GM19035 (cell line): ENCODE data around the gene PTPRD.
"Not testable (repeated sequence)": the region's sequence is repeated elsewhere in the genome, so short reads cannot be mapped to it uniquely, and the experiment has no call there.

Experiments
- ATAC-seq: cut with Tn5 transposase; IDR thresholded peaks from one replicate; pipeline ENCODE4 v1.9.1; 2021; ENCODE audit not compliant: unreplicated experiment

Gene PTPRD

DNA sequence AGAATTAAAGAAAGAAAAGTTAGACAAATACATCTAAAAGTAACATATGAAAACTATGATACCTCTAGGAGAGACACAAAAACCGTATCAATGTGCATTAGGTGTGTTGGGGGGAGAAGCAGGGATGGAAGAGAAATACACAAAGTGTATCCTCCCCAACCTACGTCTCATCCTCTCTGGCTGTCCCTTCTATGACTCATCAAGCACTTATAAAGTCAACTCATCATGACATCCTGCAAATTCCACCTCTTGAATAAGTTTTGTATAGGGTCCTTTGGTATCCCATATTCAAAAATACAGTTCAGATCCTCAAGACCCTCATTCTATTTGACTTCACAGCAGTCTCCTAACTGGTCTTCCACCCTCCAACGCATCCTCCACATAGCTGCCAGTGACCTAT is 1895.7 kb downstream of the PTPRD start:
- no peak for ATAC-seq

DNA sequence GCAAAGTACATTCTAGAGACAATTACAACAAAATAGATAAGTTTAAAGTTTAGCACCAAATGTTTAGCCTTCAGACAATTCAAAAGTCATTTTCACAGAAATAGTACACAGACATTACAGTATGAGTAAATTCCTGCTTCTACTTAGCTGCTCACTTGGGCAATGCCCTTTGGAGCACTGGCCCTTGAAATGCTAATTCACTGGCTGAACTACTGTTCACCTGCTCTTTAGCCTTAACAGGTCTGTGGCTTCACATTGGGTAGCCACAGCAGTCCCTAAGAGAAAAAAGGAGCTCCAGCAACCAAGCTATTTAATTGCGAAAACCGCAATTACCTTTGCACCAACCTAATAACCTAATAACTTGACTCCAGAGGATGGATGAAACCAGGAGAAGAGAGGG is 1897.0 kb downstream of the PTPRD start:
- ATAC-seq = no peak

GRCh38 chr9:8713811-8714165 is 1899.0 kb downstream of the PTPRD start:
- no peak for ATAC-seq

- no peak for ATAC-seq
These were observed 1899.5 kb downstream of the PTPRD start for GRCh38 chr9:8713149-8713810.

GRCh38 chr9:8709731-8710130 is 1903.1 kb downstream of the PTPRD start:
- ATAC-seq = no peak

- no peak for ATAC-seq
These were observed 1904.1 kb downstream of the PTPRD start for GRCh38 chr9:8708728-8709127.

- ATAC-seq = no peak
These were observed 1905.8 kb downstream of the PTPRD start for GRCh38 chr9:8706998-8707397.

GRCh38 chr9:8706531-8706930 is 1906.3 kb downstream of the PTPRD start:
- no peak for ATAC-seq

DNA sequence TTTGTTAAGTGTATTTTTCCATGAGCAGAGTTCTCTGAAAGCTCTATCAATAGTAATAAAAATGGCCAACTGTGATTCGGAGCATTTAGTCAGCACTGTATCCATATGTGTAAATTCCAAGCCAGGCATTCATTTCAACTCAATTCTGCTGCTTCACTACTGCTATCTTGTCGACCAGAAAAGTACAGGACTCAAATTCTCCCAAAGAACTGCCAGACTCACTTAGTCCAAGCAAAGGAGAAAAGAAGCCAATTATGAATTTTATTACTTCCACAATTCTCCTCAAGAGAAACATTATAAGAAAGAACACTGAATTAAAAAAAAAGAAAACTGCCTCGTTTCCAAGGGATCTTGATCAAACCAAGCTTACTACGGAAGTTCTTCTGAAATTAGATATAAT is 1906.9 kb downstream of the PTPRD start:
- ATAC-seq = no peak

DNA sequence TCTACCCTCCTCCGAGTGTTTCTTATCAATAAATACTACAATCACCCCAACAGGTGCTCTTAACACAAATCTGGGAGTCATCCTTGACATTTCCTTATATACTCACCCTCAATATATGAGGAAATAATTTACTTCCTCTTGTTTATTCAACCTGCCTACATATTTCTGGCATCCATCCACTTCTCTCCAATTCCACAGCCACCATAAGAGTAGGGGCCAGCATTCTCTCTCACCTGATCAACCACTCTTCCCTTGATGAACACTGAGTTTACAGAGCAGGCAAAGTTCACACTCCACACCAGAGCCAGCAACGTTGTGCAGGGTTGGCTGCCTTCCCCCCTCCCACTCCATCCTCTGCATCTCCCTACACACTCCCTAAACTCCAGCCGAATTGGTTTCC is 1908.9 kb downstream of the PTPRD start:
- ATAC-seq = no peak

- no peak for ATAC-seq
These were observed 1910.9 kb downstream of the PTPRD start for GRCh38 chr9:8701904-8702303.

- ATAC-seq = not testable (repeated sequence)
These were observed 1915.2 kb downstream of the PTPRD start for GRCh38 chr9:8697565-8697964.

- ATAC-seq = no peak
These were observed 1916.3 kb downstream of the PTPRD start for GRCh38 chr9:8696516-8696915.

DNA sequence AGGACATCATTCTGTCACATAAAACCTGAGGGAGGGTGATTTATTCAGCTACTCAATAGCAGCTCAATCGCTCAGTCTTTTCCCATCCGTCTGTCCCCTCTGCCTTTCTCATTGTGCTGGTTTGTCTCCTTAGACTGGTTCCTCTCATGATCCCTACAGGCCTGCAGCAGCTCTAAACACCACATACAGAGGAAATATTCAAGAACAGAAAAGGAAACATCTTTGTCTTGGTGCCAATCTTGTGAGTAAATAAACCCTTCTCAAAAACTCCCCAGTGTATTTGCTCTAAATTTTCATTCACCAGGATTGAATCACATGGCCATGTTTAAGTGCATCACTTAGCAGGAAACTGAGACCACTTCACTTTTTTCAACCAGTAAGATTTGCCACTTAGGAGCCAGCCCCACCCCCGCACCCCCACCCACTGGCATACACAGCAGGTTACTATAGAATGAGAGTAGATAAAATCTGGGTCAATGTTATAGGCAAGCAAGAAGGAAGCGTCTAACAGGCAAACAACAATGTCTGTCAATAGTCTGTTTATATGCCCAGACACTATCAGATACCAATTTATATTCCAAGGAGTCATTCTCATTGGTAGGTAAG is 1917.7 kb downstream of the PTPRD start:
- ATAC-seq = no peak

DNA sequence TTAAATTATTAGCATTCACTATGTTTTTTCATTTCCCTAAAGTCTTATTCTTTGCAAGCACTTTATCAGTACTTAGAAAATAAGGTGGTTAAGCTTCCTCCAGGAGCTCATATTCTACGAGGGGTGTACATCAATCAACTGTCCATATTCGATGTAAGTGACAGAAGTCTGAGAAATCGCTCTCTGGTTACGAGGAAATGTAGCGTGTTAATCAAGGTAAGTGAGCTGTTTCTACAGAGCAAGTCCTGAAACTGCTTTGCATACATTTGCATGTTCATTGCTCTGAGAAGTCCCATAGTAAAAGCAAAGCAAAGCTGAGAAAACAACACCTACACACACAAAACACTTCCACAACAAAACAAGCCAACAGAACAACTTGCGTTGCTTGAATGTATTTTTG is 1919.3 kb downstream of the PTPRD start:
- no peak for ATAC-seq

DNA sequence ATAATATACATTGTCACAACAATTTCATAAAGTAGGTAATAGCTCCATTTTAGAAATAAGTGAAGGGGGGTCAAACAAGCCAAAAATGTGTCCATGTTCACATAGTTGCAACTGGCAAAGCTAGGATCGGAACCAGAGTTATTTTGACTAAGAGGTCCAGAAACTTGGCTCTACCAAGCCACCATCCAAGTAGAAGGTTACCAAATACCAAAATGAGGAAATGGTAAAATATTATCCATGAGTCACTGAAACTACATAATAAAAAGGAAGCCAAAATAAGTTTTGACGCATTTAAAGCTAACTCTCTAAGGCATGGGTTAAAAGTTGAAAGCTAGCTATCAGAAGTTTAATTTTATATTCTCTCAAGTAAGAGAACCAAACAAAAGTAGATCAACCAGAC is 1926.3 kb downstream of the PTPRD start:
- ATAC-seq = no peak

DNA sequence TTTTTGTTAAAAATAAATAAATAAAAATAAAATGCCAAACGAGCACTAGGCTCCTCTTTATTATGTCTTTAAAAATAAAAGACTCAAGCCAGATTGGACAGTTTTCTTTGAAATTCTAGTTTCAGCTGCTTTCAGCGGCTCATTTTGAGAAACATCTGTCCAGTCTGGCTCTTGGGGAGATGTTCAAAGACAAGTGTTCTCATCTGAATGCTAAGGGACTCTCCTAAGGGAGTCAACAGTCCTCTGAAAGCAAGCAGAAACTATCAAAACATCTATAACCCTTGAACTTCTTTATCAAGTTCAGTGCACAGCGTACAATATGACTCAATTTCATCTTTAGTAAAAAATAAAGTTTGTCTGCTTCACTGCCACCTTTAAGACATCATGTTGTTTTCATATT is 1927.0 kb downstream of the PTPRD start:
- no peak for ATAC-seq

- no peak for ATAC-seq
These were observed 1927.7 kb downstream of the PTPRD start for GRCh38 chr9:8684978-8685708.

DNA sequence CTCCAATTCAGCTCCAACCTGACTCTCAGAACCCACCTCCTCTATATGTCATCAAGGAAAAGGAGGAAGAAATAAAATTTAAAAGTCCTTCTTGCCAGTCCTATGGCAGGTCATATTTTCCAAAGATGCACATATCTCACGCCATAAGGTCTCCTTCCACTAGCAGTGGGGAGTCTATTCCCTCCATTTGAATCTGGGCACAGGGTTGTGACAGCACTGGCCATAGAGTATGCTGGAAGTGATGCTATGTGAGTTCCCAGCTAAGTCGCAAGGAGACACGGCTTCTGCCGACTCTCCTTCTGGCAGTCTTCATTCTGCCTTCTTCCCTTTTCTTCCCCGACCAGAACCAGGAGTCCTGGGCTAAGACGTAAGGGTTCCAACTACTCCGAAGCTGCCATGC is 1929.3 kb downstream of the PTPRD start:
- no peak for ATAC-seq

GRCh38 chr9:8680658-8681057 is 1932.1 kb downstream of the PTPRD start:
- ATAC-seq = no peak

GRCh38 chr9:8680157-8680556 is 1932.6 kb downstream of the PTPRD start:
- ATAC-seq = no peak

DNA sequence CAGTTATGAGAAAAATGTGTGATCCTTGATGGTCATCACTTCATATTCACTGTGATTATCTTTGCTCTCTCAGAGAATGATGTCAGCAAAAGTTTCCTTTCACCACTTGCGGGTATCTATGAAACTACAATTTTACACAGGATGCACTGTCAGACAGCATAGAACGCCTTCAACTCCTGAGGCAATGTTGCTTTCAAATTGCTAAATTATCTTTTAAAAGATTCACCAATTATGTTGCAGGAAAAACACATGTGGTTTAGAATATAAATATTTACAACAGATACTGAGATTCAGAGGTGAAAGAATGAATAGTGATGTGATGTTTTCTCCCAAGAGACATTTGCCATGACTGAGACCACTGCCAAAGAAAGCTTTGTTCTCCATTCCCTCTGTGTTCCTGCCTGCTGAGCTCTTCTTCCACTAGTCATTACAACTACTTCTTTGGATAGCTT is 1933.4 kb downstream of the PTPRD start:
- no peak for ATAC-seq
